Thyroid gland (tissue), 4 donors: ENCODE measurements around the gene ME3. TPM values are rescaled to one million over a fixed set of nuclear protein-coding genes. Genes with fewer than 3 reads are reported as not detected.

Experiments used
- DNase-seq, 2 donors: peaks; one replicate each; pipeline ENCODE4 v3.0.0-alpha.2; 2019
- H3K27ac ChIP-seq, 3 donors: fragments of 200-600 bp; sonication (generic); 1 replicate in 2 of 3; 2 replicates in 1 of 3; pipeline ENCODE4 v1.5.1; 2016 to 2019; ENCODE audit warnings: mild to moderate bottlenecking in 1 of 3, moderate library complexity in 1 of 3
- H3K27me3 ChIP-seq: fragments of 200-600 bp; sonication (generic); one replicate; pipeline ENCODE4 v1.5.1; 2019
- H3K36me3 ChIP-seq, 2 donors: fragments of 200-600 bp; sonication (generic); one replicate each; pipeline ENCODE4 v1.5.1; 2016 to 2019
- H3K4me1 ChIP-seq, 2 donors: fragments of 200-600 bp; sonication (generic); one replicate each; pipeline ENCODE4 v1.5.1; 2017 to 2019
- H3K4me3 ChIP-seq, 3 donors: fragments of 200-600 bp; sonication (generic); replicated peaks in 1 of 3; 1 replicate in 2 of 3; 2 replicates in 1 of 3; pipeline ENCODE4 v1.5.1; 2016; ENCODE audit warnings: mild to moderate bottlenecking in 1 of 3
- H3K9me3 ChIP-seq: fragments of 200-600 bp; sonication (generic); one replicate; pipeline ENCODE4 v1.5.1; 2017
- CTCF ChIP-seq, 6 experiments: fragments of 200-600 bp in 3 of 6; fragments of 450-650 bp in 3 of 6; sonication (generic) in 3 of 6; IDR thresholded peaks; one replicate each; pipeline ENCODE4 v1.5.1; 2016 to 2019; ENCODE audit warnings: antibody characterized with exemption in 6 of 6, mild to moderate bottlenecking in 2 of 6, inconsistent platforms in 1 of 6, moderate library complexity in 1 of 6
- POLR2A ChIP-seq, 2 donors: fragments of 450-650 bp; IDR thresholded peaks; one replicate each; pipeline ENCODE4 v1.6.1; 2017; ENCODE audit warnings: antibody characterized with exemption in 2 of 2, mild to moderate bottlenecking in 2 of 2, moderate library complexity in 1 of 2
- WGBS, 2 donors: methylation state at CpG; one replicate each; pipeline ENCODE4 v1.1.5; 2017; 5-methylcytosine and 5-hydroxymethylcytosine counted together
- intact Hi-C: fragments of 100-400 bp; cut with DNase I; formaldehyde crosslinking; loops from one replicate; pipeline ENCODE4 v1.15.1; 2023
- total RNA-seq, 4 donors: library from RNA; depleted of rRNA; stranded (reverse); fragments of >200 nt; gene quantifications; one replicate each; pipeline ENCODE4 v1.2.3, GENCODE V29; 2016

ME3 gene
- total RNA-seq, 4 donors from 2014 or later: 29.1 to 53.5 (median 37.1) TPM

DNA sequence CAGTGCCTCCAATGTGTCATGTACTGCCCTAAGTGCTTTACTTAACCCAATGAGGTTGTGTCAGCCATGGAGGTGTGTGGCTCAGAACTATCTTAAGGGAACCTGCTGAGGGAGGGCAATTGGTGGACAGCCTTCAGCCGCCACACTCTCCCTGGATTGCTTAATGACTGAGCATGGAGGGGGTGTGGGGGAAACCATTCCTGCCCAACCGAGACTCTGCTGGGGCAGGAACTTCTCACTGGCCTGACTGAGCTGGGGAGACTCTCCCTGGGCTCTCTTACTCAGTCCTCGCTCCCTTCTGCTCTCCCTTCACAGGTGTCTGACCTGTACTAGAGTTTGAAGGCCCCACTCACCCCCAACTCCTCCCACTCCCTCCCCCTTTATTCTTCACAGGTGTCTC lies 183.0 kb downstream of the ME3 start:
- no peaks in the 10 kb centered on the region for H3K9me3 ChIP-seq
- intact Hi-C loops: no loop called here
- TF ChIP-seq CTCF (IDR thresholded peaks at IDR 0.05) (no peak), POLR2A (IDR thresholded peaks at IDR 0.05) (no peak)
- H3K36me3 ChIP-seq: no peaks in the 10 kb centered on the region
- no peak for DNase-seq
- 95 to 96% methylated on average over 3 of the region's 3 CpGs for WGBS, 2 donors
- H3K27ac ChIP-seq: no peak overlapping the region
- H3K27me3 ChIP-seq: no peaks in the 10 kb centered on the region
- H3K4me1 ChIP-seq: peaks cover 0 to 17% of the 10 kb centered on the region in 2 donors
- no peak overlapping the region for H3K4me3 ChIP-seq

GRCh38 chr11:86488553-86488952 lies 183.9 kb downstream of the ME3 start:
- Histone ChIP-seq H3K4me1 (peaks cover 0 to 23% of the 10 kb centered on the region in 2 donors), H3K4me3 (no peak overlapping the region), H3K36me3 (no peaks in the 10 kb centered on the region), H3K27me3 (no peaks in the 10 kb centered on the region), H3K27ac (no peak overlapping the region), H3K9me3 (no peaks in the 10 kb centered on the region)
- DNase-seq: no peak
- 75 to 84% methylated on average over 4 of the region's 4 CpGs for WGBS, 2 donors
- TF ChIP-seq CTCF (IDR thresholded peaks at IDR 0.05) (no peak), POLR2A (IDR thresholded peaks at IDR 0.05) (no peak)
- intact Hi-C loops: no loop called here

- H3K4me3 ChIP-seq: no peak overlapping the region
These were observed 184.7 kb downstream of the ME3 start for GRCh38 chr11:86487671-86488070.

GRCh38 chr11:86486261-86487030 lies 186.0 kb downstream of the ME3 start:
- Histone ChIP-seq H3K4me1 (peaks cover 0 to 16% of the 10 kb centered on the region in 2 donors), H3K36me3 (no peaks in the 10 kb centered on the region), H3K27ac (no peak overlapping the region), H3K9me3 (no peaks in the 10 kb centered on the region), H3K4me3 (no peak overlapping the region), H3K27me3 (no peaks in the 10 kb centered on the region)
- WGBS, 2 donors: 76 to 81% methylated on average over 5 of the region's 5 CpGs
- intact Hi-C loops: no loop called here
- no peak for TF ChIP-seq CTCF (IDR thresholded peaks at IDR 0.05)
- DNase-seq: no peak

More at GRCh38 chr11:86487671-86488070, 184.7 kb downstream of the ME3 start:
- Histone ChIP-seq H3K4me1 (peaks cover 0 to 18% of the 10 kb centered on the region in 2 donors), H3K9me3 (no peaks in the 10 kb centered on the region), H3K27me3 (no peaks in the 10 kb centered on the region), H3K36me3 (no peaks in the 10 kb centered on the region), H3K27ac (no peak overlapping the region)
- no peak for DNase-seq
- no peak for TF ChIP-seq CTCF (IDR thresholded peaks at IDR 0.05)
- no peak for TF ChIP-seq POLR2A (IDR thresholded peaks at IDR 0.05)
- intact Hi-C loops: no loop called here
- 96 to 98% methylated on average over 7 of the region's 7 CpGs for WGBS, 2 donors

DNA sequence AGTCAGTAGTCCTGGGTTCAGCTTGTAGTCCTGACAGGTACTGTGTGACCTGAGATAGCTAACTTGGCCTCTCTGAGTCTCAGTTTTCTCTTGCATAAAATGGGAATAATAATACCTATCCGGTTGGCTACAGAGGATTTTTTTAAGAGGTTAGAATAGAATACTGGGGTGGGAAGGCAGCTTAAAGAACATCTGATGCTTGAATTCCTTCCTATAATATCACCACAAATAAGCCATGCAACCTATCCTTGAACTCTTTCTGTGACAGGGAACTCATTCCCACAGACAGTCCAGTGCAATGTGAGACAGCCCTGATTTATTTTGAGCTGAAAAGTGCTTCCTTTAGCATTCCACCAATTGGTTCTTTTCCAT lies 187.6 kb downstream of the ME3 start:
- Histone ChIP-seq H3K4me1 (peaks cover 0 to 16% of the 10 kb centered on the region in 2 donors), H3K36me3 (no peaks in the 10 kb centered on the region), H3K4me3 (no peak overlapping the region), H3K27me3 (no peaks in the 10 kb centered on the region), H3K27ac (peak overlapping the region in 1 of 3 donors; percentile 11), H3K9me3 (no peaks in the 10 kb centered on the region)
- DNase-seq: no peak
- intact Hi-C loops: no loop called here
- WGBS, 2 donors: 97 to 100% methylated on average over 1 of the region's 1 CpG
- TF ChIP-seq CTCF (IDR thresholded peaks at IDR 0.05) (no peak), POLR2A (IDR thresholded peaks at IDR 0.05) (no peak)
